Coronary artery (tissue), 2 donors: ENCODE results near the gene TRIO.

Source experiments
- DNase-seq: peaks from one replicate; pipeline ENCODE4 v3.0.0-alpha.2; 2017; ENCODE audit warnings: low spot score
- H3K27ac ChIP-seq, 2 donors: fragments of 200-600 bp; sonication (generic); one replicate each; pipeline ENCODE4 v1.5.1; 2016 to 2019
- H3K4me3 ChIP-seq: fragments of 200-600 bp; sonication (generic); 2 replicates; pipeline ENCODE4 v1.5.1; 2016; ENCODE audit warnings: mild to moderate bottlenecking, moderate library complexity
- TF ChIP-seq, protein P1 (sequence below): fragments of 200-600 bp; sonication (generic); IDR thresholded peaks from one replicate; pipeline ENCODE4 v1.5.1; 2019; ENCODE audit warnings: antibody characterized with exemption

Gene TRIO

DNA sequence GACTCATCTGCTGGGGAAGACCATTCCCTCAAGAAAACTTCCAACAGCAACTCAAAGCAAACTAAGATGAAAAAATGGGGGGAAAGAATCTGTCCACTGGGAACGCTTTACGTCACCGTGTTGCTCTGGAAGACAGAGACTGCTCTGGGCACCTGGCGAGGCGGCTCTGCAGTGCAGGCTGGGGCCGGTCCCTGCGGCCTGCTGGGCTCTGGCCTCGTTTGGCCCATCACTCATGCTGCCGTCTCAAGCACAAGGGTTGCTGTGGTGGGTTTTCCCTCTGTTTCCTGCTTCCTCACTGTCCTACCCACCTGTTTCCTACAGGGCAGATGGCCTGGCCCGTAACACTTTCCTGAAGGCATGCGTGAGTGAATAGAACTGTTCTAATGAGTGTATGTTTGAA, 345.6 kb downstream of the TRIO start:
- TF ChIP-seq, protein P1, sequence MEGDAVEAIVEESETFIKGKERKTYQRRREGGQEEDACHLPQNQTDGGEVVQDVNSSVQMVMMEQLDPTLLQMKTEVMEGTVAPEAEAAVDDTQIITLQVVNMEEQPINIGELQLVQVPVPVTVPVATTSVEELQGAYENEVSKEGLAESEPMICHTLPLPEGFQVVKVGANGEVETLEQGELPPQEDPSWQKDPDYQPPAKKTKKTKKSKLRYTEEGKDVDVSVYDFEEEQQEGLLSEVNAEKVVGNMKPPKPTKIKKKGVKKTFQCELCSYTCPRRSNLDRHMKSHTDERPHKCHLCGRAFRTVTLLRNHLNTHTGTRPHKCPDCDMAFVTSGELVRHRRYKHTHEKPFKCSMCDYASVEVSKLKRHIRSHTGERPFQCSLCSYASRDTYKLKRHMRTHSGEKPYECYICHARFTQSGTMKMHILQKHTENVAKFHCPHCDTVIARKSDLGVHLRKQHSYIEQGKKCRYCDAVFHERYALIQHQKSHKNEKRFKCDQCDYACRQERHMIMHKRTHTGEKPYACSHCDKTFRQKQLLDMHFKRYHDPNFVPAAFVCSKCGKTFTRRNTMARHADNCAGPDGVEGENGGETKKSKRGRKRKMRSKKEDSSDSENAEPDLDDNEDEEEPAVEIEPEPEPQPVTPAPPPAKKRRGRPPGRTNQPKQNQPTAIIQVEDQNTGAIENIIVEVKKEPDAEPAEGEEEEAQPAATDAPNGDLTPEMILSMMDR: no peak
- Histone ChIP-seq H3K4me3 (no peak overlapping the region), H3K27ac (no peak overlapping the region)
- no peak for DNase-seq

GRCh38 chr5:14489643-14490042, 346.5 kb downstream of the TRIO start:
- no peak for DNase-seq
- peak overlapping the region in 1 of 2 donors; percentile 28 for H3K27ac ChIP-seq

DNA sequence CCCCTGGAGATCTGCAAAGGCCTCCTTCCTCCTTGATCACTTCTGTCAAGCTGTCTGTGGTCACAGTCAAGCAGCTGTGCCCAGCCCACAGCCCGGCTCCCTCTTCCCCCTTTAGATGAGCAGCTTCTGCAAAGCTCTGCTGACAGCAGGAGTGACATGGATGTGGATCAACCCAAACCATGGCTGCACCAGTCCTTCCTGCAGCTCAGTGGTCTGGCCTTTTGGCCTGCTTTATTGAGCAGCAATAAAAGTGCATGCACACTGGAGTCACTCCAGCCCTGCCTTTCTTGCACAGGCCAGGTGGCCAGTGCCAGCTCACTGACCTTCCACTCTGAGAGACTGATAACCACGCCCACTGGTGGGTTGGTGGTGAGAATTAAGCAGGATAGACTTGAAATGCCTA, 347.2 kb downstream of the TRIO start:
- TF ChIP-seq, protein P1: no peak
- Histone ChIP-seq H3K27ac (no peak overlapping the region), H3K4me3 (no peak overlapping the region)
- no peak for DNase-seq

More at GRCh38 chr5:14489643-14490042, 346.5 kb downstream of the TRIO start:
- H3K4me3 ChIP-seq: no peak overlapping the region
- TF ChIP-seq, protein P1: no peak

- DNase-seq: no peak
- Histone ChIP-seq H3K27ac (peak overlapping the region in 1 of 2 donors; percentile 2), H3K4me3 (no peak overlapping the region)
- TF ChIP-seq, protein P1: no peak
These were observed 348.1 kb downstream of the TRIO start for GRCh38 chr5:14491015-14491915.

DNA sequence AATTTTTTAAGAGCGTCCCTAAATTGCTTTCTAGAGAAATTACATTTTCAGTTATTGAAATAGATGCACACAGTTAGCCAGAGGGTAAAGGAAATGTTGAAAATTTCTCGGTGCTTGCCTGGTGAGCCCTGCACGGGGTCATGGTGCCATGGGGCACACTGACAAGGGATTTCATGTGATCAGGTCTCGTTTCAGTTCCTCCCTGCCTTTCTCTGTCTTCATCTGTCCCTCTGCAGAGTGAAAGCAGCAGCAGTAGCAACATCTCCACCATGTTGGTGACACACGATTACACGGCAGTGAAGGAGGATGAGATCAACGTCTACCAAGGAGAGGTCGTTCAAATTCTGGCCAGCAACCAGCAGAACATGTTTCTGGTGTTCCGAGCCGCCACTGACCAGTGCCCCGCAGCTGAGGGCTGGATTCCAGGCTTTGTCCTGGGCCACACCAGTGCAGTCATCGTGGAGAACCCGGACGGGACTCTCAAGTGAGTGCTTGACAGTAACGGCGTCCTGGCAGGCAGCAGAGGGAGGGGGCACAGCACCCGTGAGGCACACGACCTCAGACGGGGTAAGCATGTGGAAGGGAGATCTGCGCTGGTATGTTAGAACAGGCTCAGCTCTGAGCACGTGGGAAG, 349.3 kb downstream of the TRIO start:
- no peak for DNase-seq
- TF ChIP-seq, protein P1: no peak
- Histone ChIP-seq H3K27ac (no peak overlapping the region), H3K4me3 (no peak overlapping the region)

DNA sequence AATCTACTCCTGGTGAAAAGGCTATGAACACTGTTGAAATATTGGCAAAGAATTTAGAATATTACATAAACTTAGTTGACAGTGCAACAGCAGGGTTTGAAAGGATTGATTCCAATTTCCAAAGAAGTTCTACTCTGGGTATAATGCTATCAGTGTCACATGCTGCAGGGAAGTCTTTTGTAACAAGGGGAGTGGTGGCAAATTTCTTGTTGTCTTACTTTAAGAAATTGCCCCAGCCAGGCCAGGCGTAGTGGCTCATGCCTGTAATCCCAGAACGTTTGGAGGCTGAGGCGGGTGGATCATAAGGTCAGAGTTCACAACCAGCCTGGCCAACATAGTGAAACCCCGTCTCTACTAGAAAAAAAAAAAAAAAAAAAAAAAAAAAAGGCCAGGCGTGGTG, 352.2 kb downstream of the TRIO start:
- no peak overlapping the region for H3K4me3 ChIP-seq
- TF ChIP-seq, protein P1: no peak
- no peak overlapping the region for H3K27ac ChIP-seq
- DNase-seq: no peak
